Panc1 (cell line): ENCODE measurements around the gene SLC12A8.

Experiments
- CTCF ChIP-seq: fragments of 450-650 bp; IDR thresholded peaks from 2 replicates; pipeline ENCODE4 v1.5.1; 2017; ENCODE audit warnings: mild to moderate bottlenecking
- POLR2AphosphoS5 ChIP-seq: IDR thresholded peaks from 2 replicates; pipeline ENCODE4 v1.6.1; 2012; ENCODE audit warnings: mild to moderate bottlenecking, low read depth, low read length, moderate library complexity
- REST ChIP-seq, 2 experiments: IDR thresholded peaks; 2 replicates each; pipeline ENCODE4 v1.6.1; 2011 to 2012; ENCODE audit warnings: low read depth in 2 of 2, control low read depth in 1 of 2, low read length in 1 of 2, mild to moderate bottlenecking in 1 of 2, moderate library complexity in 1 of 2; ENCODE audit not compliant: insufficient read depth in 1 of 2
- SIN3A ChIP-seq: IDR thresholded peaks from 2 replicates; pipeline ENCODE4 v1.6.1; 2012; ENCODE audit warnings: low read depth, mild to moderate bottlenecking, low read length, moderate library complexity, borderline replicate concordance; ENCODE audit not compliant: insufficient read depth
- TCF7L2 ChIP-seq: IDR thresholded peaks from 2 replicates; pipeline ENCODE4 v1.6.1; 2011; ENCODE audit warnings: mild to moderate bottlenecking, low read depth, low read length, inconsistent platforms

- TF ChIP-seq CTCF (no peak), REST (IDR thresholded peaks at IDR 0.05; ENCODE audit: insufficient read depth in 1 of 2, low read depth in 2 of 2, low read length in 1 of 2) (no peak), POLR2AphosphoS5 (no peak), SIN3A (no peak), TCF7L2 (no peak)
These were observed 105.2 kb downstream of the SLC12A8 start for GRCh38 chr3:125107363-125107762.
